ENCODE measurements around the gene SLC37A4. TPM values are rescaled to one million over a fixed set of nuclear protein-coding genes. Genes with fewer than 3 reads are reported as not detected.
"Not testable (repeated sequence)": the region's sequence is repeated elsewhere in the genome, so short reads cannot be mapped to it uniquely, and the experiment has no call there.

The SLC37A4 gene
- total RNA-seq, 4 donors from 2014 or later: 6.9 to 13.9 (median 11.5) TPM

DNA sequence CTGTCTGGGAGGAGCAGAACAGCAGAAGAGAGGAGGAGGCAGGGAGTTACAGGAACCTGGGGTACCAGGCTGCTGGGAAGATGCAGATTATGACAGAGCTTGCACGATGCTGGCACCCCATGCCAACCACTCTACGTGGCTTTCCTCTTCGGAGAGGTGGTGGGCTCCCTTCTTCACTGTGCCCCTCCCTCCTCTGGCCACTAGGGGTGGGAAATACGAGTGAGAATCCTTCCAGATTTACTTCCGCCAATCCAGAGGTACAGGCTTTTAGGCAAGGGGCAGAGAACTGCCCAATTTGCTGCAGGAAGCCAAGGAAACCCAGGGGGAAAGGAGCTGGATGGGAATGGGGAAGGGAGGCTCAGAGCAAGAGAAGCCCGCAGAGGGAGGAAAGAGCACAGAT, 14.0 kb upstream of the SLC37A4 start:
- H3K36me3 ChIP-seq: peaks cover 30 to 54% (median 41%) of the 10 kb centered on the region in 3 donors
- no peak for DNase-seq
- no peak for TF ChIP-seq POLR2A (IDR thresholded peaks at IDR 0.05)
- TF ChIP-seq, protein P1, sequence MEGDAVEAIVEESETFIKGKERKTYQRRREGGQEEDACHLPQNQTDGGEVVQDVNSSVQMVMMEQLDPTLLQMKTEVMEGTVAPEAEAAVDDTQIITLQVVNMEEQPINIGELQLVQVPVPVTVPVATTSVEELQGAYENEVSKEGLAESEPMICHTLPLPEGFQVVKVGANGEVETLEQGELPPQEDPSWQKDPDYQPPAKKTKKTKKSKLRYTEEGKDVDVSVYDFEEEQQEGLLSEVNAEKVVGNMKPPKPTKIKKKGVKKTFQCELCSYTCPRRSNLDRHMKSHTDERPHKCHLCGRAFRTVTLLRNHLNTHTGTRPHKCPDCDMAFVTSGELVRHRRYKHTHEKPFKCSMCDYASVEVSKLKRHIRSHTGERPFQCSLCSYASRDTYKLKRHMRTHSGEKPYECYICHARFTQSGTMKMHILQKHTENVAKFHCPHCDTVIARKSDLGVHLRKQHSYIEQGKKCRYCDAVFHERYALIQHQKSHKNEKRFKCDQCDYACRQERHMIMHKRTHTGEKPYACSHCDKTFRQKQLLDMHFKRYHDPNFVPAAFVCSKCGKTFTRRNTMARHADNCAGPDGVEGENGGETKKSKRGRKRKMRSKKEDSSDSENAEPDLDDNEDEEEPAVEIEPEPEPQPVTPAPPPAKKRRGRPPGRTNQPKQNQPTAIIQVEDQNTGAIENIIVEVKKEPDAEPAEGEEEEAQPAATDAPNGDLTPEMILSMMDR (IDR thresholded peaks at IDR 0.05): no peak

DNA sequence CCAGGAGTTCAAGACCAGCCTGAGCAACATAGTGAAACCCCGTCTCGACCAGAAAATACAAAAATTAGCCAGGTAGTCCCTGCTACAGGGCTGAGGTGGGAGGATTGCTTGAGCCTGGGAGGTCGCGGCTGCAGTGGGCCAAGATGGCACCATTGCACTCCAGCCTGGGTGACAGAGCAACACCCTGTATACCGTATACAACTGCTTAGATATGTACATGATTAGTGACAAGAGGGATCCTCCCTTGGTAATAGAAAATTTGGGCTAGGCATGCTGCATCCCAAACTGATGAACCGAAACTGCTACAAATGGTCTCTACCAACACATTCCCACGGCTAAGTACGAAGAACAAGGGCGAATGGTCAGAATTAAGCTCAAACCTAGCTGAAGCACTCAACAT, 12.2 kb upstream of the SLC37A4 start:
- no peaks in the 10 kb centered on the region for H3K27me3 ChIP-seq
- WGBS, 2 donors: 92% methylated on average over 9 of the region's 9 CpGs
- intact Hi-C loops (cut with DNase I): no loop called here
- no peaks in the 10 kb centered on the region for H3K9me3 ChIP-seq
- TF ChIP-seq, protein P1 (IDR thresholded peaks at IDR 0.05): no peak
- TF ChIP-seq POLR2A (IDR thresholded peaks at IDR 0.05): no peak
- peaks cover 19 to 36% (median 23%) of the 10 kb centered on the region in 3 donors for H3K36me3 ChIP-seq
- no peak for DNase-seq
- H3K27ac ChIP-seq: no peak overlapping the region
- H3K4me1 ChIP-seq: no peaks in the 10 kb centered on the region
- H3K4me3 ChIP-seq: no peak overlapping the region

More for the DNA sequence above, 14.0 kb upstream of the SLC37A4 start:
- Histone ChIP-seq H3K9me3 (no peaks in the 10 kb centered on the region), H3K4me3 (no peak overlapping the region), H3K27ac (no peak overlapping the region), H3K27me3 (no peaks in the 10 kb centered on the region), H3K4me1 (no peaks in the 10 kb centered on the region)
- 64 to 72% methylated on average over 4 to 6 of the region's 6 CpGs for WGBS, 2 donors
- intact Hi-C loops (cut with DNase I): no loop called here

DNA sequence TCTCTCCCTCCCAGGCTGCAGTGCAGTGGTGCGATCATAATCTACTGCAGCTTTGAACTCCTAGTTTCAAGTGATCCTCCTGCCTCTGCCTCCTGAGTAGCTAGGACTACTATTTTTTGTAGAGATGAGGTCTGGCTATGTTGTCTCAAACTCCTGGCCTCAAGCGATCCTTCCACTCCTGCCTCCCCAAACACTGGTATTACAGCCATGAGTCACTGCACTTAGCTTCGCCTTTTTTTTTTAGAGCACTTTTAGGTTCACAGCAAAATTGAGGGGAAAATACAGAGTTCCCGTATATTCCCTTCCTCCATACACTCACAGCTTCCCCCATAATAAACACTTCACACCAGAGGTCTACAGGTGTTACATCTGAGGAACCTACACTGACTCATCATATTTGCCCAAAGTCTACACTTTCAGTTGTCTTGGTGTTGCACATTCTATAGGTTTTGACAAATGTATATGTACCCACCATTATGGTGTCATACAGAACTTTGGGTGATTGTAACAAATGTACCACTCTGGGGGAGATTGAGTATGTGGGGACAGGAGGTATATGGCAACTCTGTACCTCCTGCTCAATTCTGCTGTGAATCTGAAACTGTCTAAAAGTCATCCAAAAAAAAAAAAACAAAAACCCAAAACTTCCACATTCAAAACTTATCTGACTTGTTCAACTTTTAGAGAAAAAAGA, 11.3 kb upstream of the SLC37A4 start:
- H3K4me3 ChIP-seq: no peak overlapping the region
- no peaks in the 10 kb centered on the region for H3K9me3 ChIP-seq
- H3K27ac ChIP-seq: no peak overlapping the region
- no peaks in the 10 kb centered on the region for H3K27me3 ChIP-seq
- intact Hi-C loops (cut with DNase I): no loop called here
- no peak for DNase-seq
- peaks cover 9 to 27% (median 13%) of the 10 kb centered on the region in 3 donors for H3K36me3 ChIP-seq
- WGBS, 2 donors: 80 to 88% methylated on average over 4 of the region's 4 CpGs
- H3K4me1 ChIP-seq: no peaks in the 10 kb centered on the region
- TF ChIP-seq, protein P1 (IDR thresholded peaks at IDR 0.05): no peak
- no peak for TF ChIP-seq POLR2A (IDR thresholded peaks at IDR 0.05)

DNA sequence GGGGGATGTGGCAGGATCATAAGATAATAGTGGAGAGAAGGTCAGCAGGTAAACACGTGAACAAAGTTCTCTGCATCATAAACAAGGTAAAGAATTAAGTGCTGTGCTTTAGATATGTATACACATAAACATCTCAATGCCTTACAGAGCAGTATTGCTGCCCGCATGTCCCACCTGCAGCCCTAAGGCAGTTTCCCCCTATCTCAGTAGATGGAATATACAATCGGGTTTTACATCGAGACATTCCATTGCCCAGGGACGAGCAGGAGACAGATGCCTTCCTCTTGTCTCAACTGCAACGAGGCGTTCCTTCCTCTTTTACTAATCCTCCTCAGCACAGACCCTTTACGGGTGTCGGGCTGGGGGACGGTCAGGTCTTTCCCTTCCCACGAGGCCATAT, 8.8 kb upstream of the SLC37A4 start:
- 33 to 36% methylated on average over 10 to 11 of the region's 11 CpGs for WGBS, 2 donors
- intact Hi-C loops (cut with DNase I); H3K9me3 ChIP-seq: not testable (repeated sequence)

DNA sequence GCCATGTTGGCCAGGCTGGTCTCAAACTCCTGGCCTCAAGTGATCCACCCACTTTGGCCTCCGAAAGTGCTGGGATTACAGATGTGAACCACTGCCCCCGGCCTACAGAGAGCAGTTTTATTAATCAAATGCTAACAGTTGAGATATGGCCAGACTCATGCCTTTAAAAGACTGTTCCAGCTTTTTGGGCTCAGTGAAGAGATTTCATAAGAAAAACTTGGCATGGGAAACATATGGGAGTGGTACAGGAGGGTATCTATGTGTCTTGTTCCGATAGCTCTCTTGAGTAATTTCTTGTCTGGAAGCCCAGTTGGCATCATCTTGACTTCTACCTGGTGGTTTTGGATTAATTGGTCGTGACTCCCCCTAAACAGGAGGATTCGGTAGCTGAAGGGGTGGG, 8.2 kb upstream of the SLC37A4 start:
- no peaks in the 10 kb centered on the region for H3K4me1 ChIP-seq

More for the DNA sequence above, 8.8 kb upstream of the SLC37A4 start:
- H3K4me3 ChIP-seq, DNase-seq, H3K27ac ChIP-seq, H3K27me3 ChIP-seq, H3K4me1 ChIP-seq, H3K36me3 ChIP-seq: not testable (repeated sequence)

More for the DNA sequence above, 8.2 kb upstream of the SLC37A4 start:
- H3K27me3 ChIP-seq: no peaks in the 10 kb centered on the region
- H3K9me3 ChIP-seq: no peaks in the 10 kb centered on the region
- no peaks in the 10 kb centered on the region for H3K36me3 ChIP-seq
- H3K27ac ChIP-seq: no peak overlapping the region
- DNase-seq: no peak
- no peak for TF ChIP-seq POLR2A (IDR thresholded peaks at IDR 0.05)
- TF ChIP-seq, protein P1 (IDR thresholded peaks at IDR 0.05): no peak
- H3K4me3 ChIP-seq: no peak overlapping the region
- intact Hi-C loops (cut with DNase I): no loop called here
- 71 to 74% methylated on average over 5 of the region's 5 CpGs for WGBS, 2 donors

Data from esophagus squamous epithelium (tissue), 5 donors.